ENCODE measurements around the gene BEST4.

DNA sequence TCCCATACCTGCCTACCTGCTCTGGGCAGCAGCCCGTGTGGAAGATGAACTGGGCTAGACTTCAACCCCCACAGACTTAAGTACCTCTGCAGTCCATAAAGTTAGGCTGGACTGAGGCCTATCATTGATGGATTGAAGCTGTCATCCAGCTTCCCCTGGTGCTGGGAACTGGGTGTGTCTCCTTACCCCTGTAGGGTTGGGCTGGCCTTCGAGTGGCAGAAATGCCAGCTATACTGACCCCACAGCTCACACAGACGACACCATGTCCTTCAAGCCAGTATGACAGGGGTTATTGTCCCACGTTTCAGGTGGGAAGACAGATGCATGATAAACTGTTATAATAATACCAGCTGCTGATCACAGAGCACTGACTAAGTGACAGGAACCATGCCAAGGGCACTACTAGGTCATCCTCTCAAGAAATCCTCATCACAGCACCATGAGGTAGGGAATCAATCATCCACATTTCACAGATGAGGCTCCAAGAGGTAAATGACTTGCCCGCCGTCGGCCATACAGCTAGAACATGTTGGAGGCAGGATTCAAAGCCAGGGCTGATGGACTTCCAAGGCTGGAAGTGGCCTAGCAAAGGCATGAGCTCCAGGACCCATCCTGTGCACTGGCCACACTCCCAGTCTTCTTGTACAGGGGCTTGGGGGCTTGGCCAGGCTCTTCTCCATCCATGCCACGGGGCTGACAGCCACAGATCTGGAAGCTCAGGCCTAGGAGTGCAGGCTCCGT is at the start of gene BEST4:
- TF ChIP-seq, protein P1, sequence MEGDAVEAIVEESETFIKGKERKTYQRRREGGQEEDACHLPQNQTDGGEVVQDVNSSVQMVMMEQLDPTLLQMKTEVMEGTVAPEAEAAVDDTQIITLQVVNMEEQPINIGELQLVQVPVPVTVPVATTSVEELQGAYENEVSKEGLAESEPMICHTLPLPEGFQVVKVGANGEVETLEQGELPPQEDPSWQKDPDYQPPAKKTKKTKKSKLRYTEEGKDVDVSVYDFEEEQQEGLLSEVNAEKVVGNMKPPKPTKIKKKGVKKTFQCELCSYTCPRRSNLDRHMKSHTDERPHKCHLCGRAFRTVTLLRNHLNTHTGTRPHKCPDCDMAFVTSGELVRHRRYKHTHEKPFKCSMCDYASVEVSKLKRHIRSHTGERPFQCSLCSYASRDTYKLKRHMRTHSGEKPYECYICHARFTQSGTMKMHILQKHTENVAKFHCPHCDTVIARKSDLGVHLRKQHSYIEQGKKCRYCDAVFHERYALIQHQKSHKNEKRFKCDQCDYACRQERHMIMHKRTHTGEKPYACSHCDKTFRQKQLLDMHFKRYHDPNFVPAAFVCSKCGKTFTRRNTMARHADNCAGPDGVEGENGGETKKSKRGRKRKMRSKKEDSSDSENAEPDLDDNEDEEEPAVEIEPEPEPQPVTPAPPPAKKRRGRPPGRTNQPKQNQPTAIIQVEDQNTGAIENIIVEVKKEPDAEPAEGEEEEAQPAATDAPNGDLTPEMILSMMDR (IDR thresholded peaks at IDR 0.05) = no peak
- TF ChIP-seq POLR2A (IDR thresholded peaks at IDR 0.05) = no peak
